Thyroid gland (tissue), 4 donors: ENCODE measurements around the gene ANKMY1. TPM values are rescaled to one million over a fixed set of nuclear protein-coding genes. Genes with fewer than 3 reads are reported as not detected.

Source experiments
- DNase-seq, 2 donors: peaks; one replicate each; pipeline ENCODE4 v3.0.0-alpha.2; 2019
- H3K27ac ChIP-seq, 3 donors: fragments of 200-600 bp; sonication (generic); 1 replicate in 2 of 3; 2 replicates in 1 of 3; pipeline ENCODE4 v1.5.1; 2016 to 2019; ENCODE audit warnings: mild to moderate bottlenecking in 1 of 3, moderate library complexity in 1 of 3
- H3K27me3 ChIP-seq: fragments of 200-600 bp; sonication (generic); one replicate; pipeline ENCODE4 v1.5.1; 2019
- H3K36me3 ChIP-seq, 2 donors: fragments of 200-600 bp; sonication (generic); one replicate each; pipeline ENCODE4 v1.5.1; 2016 to 2019
- H3K4me1 ChIP-seq, 2 donors: fragments of 200-600 bp; sonication (generic); one replicate each; pipeline ENCODE4 v1.5.1; 2017 to 2019
- H3K4me3 ChIP-seq, 3 donors: fragments of 200-600 bp; sonication (generic); replicated peaks in 1 of 3; 1 replicate in 2 of 3; 2 replicates in 1 of 3; pipeline ENCODE4 v1.5.1; 2016; ENCODE audit warnings: mild to moderate bottlenecking in 1 of 3
- H3K9me3 ChIP-seq: fragments of 200-600 bp; sonication (generic); one replicate; pipeline ENCODE4 v1.5.1; 2017
- POLR2A ChIP-seq, 2 donors: fragments of 450-650 bp; IDR thresholded peaks; one replicate each; pipeline ENCODE4 v1.6.1; 2017; ENCODE audit warnings: antibody characterized with exemption in 2 of 2, mild to moderate bottlenecking in 2 of 2, moderate library complexity in 1 of 2
- WGBS, 2 donors: methylation state at CpG; one replicate each; pipeline ENCODE4 v1.1.5; 2017; 5-methylcytosine and 5-hydroxymethylcytosine counted together
- intact Hi-C: fragments of 100-400 bp; cut with DNase I; formaldehyde crosslinking; loops from one replicate; pipeline ENCODE4 v1.15.1; 2023
- total RNA-seq, 4 donors: library from RNA; depleted of rRNA; stranded (reverse); fragments of >200 nt; gene quantifications; one replicate each; pipeline ENCODE4 v1.2.3, GENCODE V29; 2016
- TF ChIP-seq, protein P1 (sequence below), 6 experiments: fragments of 200-600 bp in 3 of 6; fragments of 450-650 bp in 3 of 6; sonication (generic) in 3 of 6; IDR thresholded peaks; one replicate each; pipeline ENCODE4 v1.5.1; 2016 to 2019; ENCODE audit warnings: antibody characterized with exemption in 6 of 6, mild to moderate bottlenecking in 2 of 6, inconsistent platforms in 1 of 6, moderate library complexity in 1 of 6

The ANKMY1 gene
- total RNA-seq, 4 donors from 2014 or later: 17.4 to 24.7 (median 21.0) TPM

DNA sequence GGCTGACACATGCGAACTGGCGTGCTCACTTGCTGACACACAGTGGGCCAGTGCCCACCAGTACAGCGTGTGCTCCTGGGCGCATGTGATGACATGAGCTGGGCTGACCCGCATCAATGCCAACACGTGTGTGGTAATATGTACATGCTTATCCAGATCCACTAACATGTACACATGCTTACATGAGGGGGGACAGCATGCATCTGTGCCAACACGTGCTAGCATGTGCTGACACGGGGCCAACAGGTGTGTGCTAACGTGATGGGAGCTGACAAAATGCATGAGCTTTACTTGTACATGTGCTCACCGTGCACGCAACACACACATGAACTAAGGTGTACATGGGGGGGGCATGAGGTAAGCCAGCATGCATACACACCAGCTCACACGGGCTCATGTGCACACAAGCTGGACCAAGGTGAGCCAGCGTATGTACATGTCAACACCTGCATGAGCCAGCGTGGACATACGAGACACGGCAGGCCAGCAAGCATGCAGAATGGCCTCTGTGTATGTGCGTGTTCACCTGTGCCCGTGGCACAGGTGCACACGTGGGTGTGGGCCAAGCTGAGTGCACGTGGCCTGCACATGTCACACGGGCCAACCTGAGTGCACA, 93.8 kb downstream of the ANKMY1 start:
- Histone ChIP-seq H3K4me1 (no peaks in the 10 kb centered on the region), H3K36me3 (no peaks in the 10 kb centered on the region), H3K27me3 (no peaks in the 10 kb centered on the region), H3K9me3 (no peaks in the 10 kb centered on the region), H3K4me3 (no peak overlapping the region), H3K27ac (no peak overlapping the region)
- TF ChIP-seq, protein P1, sequence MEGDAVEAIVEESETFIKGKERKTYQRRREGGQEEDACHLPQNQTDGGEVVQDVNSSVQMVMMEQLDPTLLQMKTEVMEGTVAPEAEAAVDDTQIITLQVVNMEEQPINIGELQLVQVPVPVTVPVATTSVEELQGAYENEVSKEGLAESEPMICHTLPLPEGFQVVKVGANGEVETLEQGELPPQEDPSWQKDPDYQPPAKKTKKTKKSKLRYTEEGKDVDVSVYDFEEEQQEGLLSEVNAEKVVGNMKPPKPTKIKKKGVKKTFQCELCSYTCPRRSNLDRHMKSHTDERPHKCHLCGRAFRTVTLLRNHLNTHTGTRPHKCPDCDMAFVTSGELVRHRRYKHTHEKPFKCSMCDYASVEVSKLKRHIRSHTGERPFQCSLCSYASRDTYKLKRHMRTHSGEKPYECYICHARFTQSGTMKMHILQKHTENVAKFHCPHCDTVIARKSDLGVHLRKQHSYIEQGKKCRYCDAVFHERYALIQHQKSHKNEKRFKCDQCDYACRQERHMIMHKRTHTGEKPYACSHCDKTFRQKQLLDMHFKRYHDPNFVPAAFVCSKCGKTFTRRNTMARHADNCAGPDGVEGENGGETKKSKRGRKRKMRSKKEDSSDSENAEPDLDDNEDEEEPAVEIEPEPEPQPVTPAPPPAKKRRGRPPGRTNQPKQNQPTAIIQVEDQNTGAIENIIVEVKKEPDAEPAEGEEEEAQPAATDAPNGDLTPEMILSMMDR (IDR thresholded peaks at IDR 0.05): no peak
- TF ChIP-seq POLR2A (IDR thresholded peaks at IDR 0.05): no peak
- DNase-seq: peak; percentile 0 to 1
- 92 to 97% methylated on average over 14 to 21 of the region's 21 CpGs for WGBS, 2 donors
- intact Hi-C loops: no loop called here

DNA sequence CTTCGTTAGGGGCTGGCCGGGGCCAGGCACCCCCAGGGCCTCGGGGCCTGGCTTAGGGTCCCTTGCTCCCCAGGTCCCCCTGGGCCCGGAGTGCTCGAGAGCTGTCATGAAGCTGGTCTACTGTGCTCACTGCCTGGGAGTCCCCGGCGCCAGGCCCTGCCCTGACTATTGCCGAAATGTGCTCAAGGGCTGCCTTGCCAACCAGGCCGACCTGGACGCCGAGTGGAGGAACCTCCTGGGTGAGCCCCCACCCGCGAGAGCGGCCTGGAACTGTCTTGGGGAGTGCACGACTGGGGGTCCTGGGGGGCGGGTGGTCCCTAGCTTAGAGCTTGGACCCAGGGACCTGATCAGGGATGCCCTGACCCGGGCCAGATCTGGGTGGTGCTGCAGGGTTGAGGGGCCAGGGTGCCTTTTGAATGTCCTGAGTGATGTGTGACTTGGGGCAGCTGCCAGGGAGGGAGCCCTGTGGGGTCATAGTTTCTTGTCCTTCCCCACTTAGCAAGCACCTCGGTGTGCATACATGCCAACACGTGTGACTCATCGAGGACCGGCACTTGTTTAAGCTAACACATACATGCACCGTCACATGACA, 94.4 kb downstream of the ANKMY1 start:
- peak; percentile 0 to 1 for DNase-seq
- no peaks in the 10 kb centered on the region for H3K9me3 ChIP-seq
- H3K27me3 ChIP-seq: no peaks in the 10 kb centered on the region
- intact Hi-C loops: no loop called here
- no peaks in the 10 kb centered on the region for H3K4me1 ChIP-seq
- no peaks in the 10 kb centered on the region for H3K36me3 ChIP-seq
- H3K4me3 ChIP-seq: no peak overlapping the region
- TF ChIP-seq POLR2A (IDR thresholded peaks at IDR 0.05): no peak
- TF ChIP-seq, protein P1 (IDR thresholded peaks at IDR 0.05): no peak
- WGBS, 2 donors: 75 to 95% methylated on average over 5 to 17 of the region's 22 CpGs
- no peak overlapping the region for H3K27ac ChIP-seq

DNA sequence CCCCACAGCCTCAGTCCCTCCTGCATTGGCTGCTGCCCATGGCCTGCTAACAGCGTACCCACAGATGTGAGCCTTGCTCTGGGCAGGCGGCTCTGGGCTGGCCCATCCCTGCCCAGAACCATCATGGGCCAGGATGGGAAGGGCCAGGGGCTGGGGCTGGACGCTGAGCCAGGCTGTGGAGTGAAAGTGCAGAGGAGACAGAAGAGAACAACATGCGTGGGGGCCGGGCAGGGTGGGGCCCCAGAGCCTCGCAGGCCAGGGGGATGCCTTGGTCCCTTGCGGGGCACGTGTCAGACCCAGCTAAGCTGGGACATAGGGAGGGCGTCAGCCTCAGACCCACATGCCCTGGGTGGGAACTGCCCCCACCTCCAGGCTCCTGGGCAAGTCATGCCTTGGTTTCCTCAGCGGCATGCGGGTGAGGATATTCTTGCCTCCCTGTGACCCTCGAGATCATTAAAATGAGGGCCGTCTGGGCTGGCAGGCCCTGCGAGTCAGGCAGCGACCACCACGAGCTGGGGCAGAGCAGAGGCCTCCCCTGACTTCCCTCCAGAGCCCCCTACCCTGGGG, 95.0 kb downstream of the ANKMY1 start:
- H3K4me1 ChIP-seq: no peaks in the 10 kb centered on the region
- H3K27me3 ChIP-seq: no peaks in the 10 kb centered on the region
- intact Hi-C loops: no loop called here
- H3K36me3 ChIP-seq: no peaks in the 10 kb centered on the region
- DNase-seq: peak; percentile 0 to 1
- no peak overlapping the region for H3K27ac ChIP-seq
- 93% methylated on average over 11 to 13 of the region's 16 CpGs for WGBS, 2 donors
- no peak overlapping the region for H3K4me3 ChIP-seq
- TF ChIP-seq, protein P1 (IDR thresholded peaks at IDR 0.05): no peak
- TF ChIP-seq POLR2A (IDR thresholded peaks at IDR 0.05): no peak
- no peaks in the 10 kb centered on the region for H3K9me3 ChIP-seq

DNA sequence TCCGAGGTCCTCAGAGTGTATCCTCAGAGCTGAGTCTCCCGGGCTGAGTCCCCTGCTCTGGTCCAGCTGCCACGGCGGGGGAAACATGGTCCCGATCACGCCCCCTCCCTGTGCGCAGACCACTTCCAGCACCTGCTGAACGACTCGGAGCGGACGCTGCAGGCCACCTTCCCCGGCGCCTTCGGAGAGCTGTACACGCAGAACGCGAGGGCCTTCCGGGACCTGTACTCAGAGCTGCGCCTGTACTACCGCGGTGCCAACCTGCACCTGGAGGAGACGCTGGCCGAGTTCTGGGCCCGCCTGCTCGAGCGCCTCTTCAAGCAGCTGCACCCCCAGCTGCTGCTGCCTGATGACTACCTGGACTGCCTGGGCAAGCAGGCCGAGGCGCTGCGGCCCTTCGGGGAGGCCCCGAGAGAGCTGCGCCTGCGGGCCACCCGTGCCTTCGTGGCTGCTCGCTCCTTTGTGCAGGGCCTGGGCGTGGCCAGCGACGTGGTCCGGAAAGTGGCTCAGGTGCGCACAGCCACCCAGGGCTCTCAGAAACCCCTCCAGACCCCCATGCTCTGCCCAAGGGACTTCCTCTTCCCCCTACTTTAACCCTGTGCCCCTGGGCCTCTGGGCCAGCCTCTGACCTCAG, 95.6 kb downstream of the ANKMY1 start:
- peak; percentile 0 to 2 for DNase-seq

More for the DNA sequence above, 95.6 kb downstream of the ANKMY1 start:
- Histone ChIP-seq H3K36me3 (no peaks in the 10 kb centered on the region), H3K27me3 (no peaks in the 10 kb centered on the region), H3K27ac (no peak overlapping the region), H3K4me3 (no peak overlapping the region), H3K9me3 (no peaks in the 10 kb centered on the region), H3K4me1 (no peaks in the 10 kb centered on the region)
- WGBS, 2 donors: 94 to 96% methylated on average over 21 to 29 of the region's 41 CpGs
- intact Hi-C loops: no loop called here
- TF ChIP-seq, protein P1 (IDR thresholded peaks at IDR 0.05): no peak
- no peak for TF ChIP-seq POLR2A (IDR thresholded peaks at IDR 0.05)
